GM23338 (cell line): Measurements from ENCODE around the gene ASTN1.

Experiments
- CREB1 ChIP-seq: fragments of 250-450 bp; sonication (Bioruptor Pico); IDR thresholded peaks from 2 replicates; pipeline ENCODE4 v1.5.0; 2020; ENCODE audit warnings: low read depth, mild to moderate bottlenecking, moderate library complexity
- EZH2 ChIP-seq: fragments of 200-600 bp; sonication (generic); IDR thresholded peaks from one replicate; pipeline ENCODE4 v1.8.0; 2017; ENCODE audit warnings: antibody characterized with exemption, mild to moderate bottlenecking, low read depth; ENCODE audit not compliant: unreplicated experiment
- EZH2phosphoT487 ChIP-seq: fragments of 200-600 bp; sonication (generic); IDR thresholded peaks from one replicate; pipeline ENCODE4 v1.8.1; 2018; ENCODE audit warnings: antibody characterized with exemption; ENCODE audit not compliant: unreplicated experiment
- JUNB ChIP-seq: IDR thresholded peaks from one replicate; pipeline ENCODE4 v1.6.1; 2016; ENCODE audit warnings: antibody characterized with exemption; ENCODE audit not compliant: unreplicated experiment
- NANOG ChIP-seq: IDR thresholded peaks from 2 replicates; pipeline ENCODE4 v1.6.1; 2016; ENCODE audit warnings: antibody characterized with exemption, borderline replicate concordance
- POLR2AphosphoS5 ChIP-seq: IDR thresholded peaks from 2 replicates; pipeline ENCODE4 v1.6.1; 2016; ENCODE audit warnings: antibody characterized with exemption, low read depth
- STAT1 ChIP-seq: IDR thresholded peaks from one replicate; pipeline ENCODE4 v1.6.1; 2016; ENCODE audit warnings: antibody characterized with exemption; ENCODE audit not compliant: unreplicated experiment
- ZNF114 ChIP-seq: fragments of 250-450 bp; sonication (Bioruptor Pico); IDR thresholded peaks from 2 replicates; pipeline ENCODE4 v1.5.0; 2020; ENCODE audit warnings: mild to moderate bottlenecking, moderate library complexity
- ZNF331 ChIP-seq: fragments of 250-450 bp; sonication (Bioruptor Pico); IDR thresholded peaks from 2 replicates; pipeline ENCODE4 v1.5.0; 2020; ENCODE audit warnings: low read depth, mild to moderate bottlenecking, moderate library complexity
- TF ChIP-seq, protein P1 (sequence below), 2 experiments: fragments of 200-600 bp in 1 of 2; sonication (generic) in 1 of 2; conservative IDR thresholded peaks; 2 replicates each; pipeline versions ENCODE4 v1.5.1 to v1.6.1; 2016 to 2017; ENCODE audit warnings: antibody characterized with exemption in 2 of 2, low read depth in 2 of 2, mild to moderate bottlenecking in 2 of 2, moderate library complexity in 1 of 2
- TF ChIP-seq, protein P2 (sequence below): IDR thresholded peaks from one replicate; pipeline ENCODE4 v1.6.1; 2018; ENCODE audit warnings: antibody characterized with exemption; ENCODE audit not compliant: unreplicated experiment
- TF ChIP-seq, protein P3 (sequence below): IDR thresholded peaks from 2 replicates; pipeline ENCODE4 v1.6.1; 2016; ENCODE audit warnings: antibody characterized with exemption
- TF ChIP-seq, protein P4 (sequence below): fragments of 250-450 bp; sonication (Bioruptor Pico); IDR thresholded peaks from 2 replicates; pipeline ENCODE4 v1.5.0; 2020; ENCODE audit warnings: mild to moderate bottlenecking, moderate library complexity

DNA sequence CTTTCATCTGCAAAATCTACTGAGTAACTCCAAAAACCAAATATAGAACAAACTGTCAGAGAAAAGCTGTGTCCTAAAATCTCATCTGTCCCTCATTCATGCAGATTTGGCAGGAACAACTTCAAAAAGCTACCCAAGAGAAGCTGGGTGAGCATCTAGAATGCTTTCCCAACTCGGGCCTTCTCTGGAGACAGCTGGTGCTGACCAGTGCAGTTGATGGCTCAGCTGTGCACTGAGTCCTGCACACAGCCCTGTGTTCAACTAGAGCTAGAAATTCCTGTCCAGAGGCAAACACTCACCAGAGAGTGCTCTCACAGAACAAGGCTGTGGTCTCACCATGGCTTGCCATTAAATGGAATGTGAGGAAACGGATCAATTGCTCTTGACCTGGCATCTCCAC is 202.8 kb downstream of the ASTN1 start:
- TF ChIP-seq, protein P1, sequence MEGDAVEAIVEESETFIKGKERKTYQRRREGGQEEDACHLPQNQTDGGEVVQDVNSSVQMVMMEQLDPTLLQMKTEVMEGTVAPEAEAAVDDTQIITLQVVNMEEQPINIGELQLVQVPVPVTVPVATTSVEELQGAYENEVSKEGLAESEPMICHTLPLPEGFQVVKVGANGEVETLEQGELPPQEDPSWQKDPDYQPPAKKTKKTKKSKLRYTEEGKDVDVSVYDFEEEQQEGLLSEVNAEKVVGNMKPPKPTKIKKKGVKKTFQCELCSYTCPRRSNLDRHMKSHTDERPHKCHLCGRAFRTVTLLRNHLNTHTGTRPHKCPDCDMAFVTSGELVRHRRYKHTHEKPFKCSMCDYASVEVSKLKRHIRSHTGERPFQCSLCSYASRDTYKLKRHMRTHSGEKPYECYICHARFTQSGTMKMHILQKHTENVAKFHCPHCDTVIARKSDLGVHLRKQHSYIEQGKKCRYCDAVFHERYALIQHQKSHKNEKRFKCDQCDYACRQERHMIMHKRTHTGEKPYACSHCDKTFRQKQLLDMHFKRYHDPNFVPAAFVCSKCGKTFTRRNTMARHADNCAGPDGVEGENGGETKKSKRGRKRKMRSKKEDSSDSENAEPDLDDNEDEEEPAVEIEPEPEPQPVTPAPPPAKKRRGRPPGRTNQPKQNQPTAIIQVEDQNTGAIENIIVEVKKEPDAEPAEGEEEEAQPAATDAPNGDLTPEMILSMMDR (conservative IDR thresholded peaks at IDR 0.05; ENCODE audit: low read depth in 2 of 2) = no peak
- no peak for TF ChIP-seq POLR2AphosphoS5
- TF ChIP-seq EZH2 = no peak
- TF ChIP-seq NANOG = no peak
- no peak for TF ChIP-seq EZH2phosphoT487
- TF ChIP-seq, protein P2, sequence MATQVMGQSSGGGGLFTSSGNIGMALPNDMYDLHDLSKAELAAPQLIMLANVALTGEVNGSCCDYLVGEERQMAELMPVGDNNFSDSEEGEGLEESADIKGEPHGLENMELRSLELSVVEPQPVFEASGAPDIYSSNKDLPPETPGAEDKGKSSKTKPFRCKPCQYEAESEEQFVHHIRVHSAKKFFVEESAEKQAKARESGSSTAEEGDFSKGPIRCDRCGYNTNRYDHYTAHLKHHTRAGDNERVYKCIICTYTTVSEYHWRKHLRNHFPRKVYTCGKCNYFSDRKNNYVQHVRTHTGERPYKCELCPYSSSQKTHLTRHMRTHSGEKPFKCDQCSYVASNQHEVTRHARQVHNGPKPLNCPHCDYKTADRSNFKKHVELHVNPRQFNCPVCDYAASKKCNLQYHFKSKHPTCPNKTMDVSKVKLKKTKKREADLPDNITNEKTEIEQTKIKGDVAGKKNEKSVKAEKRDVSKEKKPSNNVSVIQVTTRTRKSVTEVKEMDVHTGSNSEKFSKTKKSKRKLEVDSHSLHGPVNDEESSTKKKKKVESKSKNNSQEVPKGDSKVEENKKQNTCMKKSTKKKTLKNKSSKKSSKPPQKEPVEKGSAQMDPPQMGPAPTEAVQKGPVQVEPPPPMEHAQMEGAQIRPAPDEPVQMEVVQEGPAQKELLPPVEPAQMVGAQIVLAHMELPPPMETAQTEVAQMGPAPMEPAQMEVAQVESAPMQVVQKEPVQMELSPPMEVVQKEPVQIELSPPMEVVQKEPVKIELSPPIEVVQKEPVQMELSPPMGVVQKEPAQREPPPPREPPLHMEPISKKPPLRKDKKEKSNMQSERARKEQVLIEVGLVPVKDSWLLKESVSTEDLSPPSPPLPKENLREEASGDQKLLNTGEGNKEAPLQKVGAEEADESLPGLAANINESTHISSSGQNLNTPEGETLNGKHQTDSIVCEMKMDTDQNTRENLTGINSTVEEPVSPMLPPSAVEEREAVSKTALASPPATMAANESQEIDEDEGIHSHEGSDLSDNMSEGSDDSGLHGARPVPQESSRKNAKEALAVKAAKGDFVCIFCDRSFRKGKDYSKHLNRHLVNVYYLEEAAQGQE = no peak
- no peak for TF ChIP-seq STAT1
- TF ChIP-seq, protein P3, sequence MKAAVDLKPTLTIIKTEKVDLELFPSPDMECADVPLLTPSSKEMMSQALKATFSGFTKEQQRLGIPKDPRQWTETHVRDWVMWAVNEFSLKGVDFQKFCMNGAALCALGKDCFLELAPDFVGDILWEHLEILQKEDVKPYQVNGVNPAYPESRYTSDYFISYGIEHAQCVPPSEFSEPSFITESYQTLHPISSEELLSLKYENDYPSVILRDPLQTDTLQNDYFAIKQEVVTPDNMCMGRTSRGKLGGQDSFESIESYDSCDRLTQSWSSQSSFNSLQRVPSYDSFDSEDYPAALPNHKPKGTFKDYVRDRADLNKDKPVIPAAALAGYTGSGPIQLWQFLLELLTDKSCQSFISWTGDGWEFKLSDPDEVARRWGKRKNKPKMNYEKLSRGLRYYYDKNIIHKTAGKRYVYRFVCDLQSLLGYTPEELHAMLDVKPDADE = no peak
- no peak for TF ChIP-seq CREB1
- TF ChIP-seq JUNB = no peak
- TF ChIP-seq ZNF331 (CRISPR knock-in tag) = no peak
- TF ChIP-seq, protein P4, sequence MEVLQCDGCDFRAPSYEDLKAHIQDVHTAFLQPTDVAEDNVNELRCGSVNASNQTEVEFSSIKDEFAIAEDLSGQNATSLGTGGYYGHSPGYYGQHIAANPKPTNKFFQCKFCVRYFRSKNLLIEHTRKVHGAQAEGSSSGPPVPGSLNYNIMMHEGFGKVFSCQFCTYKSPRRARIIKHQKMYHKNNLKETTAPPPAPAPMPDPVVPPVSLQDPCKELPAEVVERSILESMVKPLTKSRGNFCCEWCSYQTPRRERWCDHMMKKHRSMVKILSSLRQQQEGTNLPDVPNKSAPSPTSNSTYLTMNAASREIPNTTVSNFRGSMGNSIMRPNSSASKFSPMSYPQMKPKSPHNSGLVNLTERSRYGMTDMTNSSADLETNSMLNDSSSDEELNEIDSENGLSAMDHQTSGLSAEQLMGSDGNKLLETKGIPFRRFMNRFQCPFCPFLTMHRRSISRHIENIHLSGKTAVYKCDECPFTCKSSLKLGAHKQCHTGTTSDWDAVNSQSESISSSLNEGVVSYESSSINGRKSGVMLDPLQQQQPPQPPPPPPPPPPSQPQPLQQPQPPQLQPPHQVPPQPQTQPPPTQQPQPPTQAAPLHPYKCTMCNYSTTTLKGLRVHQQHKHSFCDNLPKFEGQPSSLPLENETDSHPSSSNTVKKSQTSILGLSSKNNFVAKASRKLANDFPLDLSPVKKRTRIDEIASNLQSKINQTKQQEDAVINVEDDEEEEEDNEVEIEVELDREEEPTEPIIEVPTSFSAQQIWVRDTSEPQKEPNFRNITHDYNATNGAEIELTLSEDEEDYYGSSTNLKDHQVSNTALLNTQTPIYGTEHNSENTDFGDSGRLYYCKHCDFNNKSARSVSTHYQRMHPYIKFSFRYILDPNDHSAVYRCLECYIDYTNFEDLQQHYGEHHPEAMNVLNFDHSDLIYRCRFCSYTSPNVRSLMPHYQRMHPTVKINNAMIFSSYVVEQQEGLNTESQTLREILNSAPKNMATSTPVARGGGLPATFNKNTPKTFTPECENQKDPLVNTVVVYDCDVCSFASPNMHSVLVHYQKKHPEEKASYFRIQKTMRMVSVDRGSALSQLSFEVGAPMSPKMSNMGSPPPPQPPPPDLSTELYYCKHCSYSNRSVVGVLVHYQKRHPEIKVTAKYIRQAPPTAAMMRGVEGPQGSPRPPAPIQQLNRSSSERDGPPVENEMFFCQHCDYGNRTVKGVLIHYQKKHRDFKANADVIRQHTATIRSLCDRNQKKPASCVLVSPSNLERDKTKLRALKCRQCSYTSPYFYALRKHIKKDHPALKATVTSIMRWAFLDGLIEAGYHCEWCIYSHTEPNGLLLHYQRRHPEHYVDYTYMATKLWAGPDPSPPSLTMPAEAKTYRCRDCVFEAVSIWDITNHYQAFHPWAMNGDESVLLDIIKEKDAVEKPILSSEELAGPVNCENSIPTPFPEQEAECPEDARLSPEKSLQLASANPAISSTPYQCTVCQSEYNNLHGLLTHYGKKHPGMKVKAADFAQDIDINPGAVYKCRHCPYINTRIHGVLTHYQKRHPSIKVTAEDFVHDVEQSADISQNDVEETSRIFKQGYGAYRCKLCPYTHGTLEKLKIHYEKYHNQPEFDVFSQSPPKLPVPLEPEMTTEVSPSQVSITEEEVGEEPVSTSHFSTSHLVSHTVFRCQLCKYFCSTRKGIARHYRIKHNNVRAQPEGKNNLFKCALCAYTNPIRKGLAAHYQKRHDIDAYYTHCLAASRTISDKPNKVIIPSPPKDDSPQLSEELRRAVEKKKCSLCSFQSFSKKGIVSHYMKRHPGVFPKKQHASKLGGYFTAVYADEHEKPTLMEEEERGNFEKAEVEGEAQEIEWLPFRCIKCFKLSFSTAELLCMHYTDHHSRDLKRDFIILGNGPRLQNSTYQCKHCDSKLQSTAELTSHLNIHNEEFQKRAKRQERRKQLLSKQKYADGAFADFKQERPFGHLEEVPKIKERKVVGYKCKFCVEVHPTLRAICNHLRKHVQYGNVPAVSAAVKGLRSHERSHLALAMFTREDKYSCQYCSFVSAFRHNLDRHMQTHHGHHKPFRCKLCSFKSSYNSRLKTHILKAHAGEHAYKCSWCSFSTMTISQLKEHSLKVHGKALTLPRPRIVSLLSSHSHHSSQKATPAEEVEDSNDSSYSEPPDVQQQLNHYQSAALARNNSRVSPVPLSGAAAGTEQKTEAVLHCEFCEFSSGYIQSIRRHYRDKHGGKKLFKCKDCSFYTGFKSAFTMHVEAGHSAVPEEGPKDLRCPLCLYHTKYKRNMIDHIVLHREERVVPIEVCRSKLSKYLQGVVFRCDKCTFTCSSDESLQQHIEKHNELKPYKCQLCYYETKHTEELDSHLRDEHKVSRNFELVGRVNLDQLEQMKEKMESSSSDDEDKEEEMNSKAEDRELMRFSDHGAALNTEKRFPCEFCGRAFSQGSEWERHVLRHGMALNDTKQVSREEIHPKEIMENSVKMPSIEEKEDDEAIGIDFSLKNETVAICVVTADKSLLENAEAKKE (CRISPR knock-in tag) = no peak
- TF ChIP-seq ZNF114 = no peak
